Measurements from ENCODE around the gene RAD23A.

RAD23A gene

DNA sequence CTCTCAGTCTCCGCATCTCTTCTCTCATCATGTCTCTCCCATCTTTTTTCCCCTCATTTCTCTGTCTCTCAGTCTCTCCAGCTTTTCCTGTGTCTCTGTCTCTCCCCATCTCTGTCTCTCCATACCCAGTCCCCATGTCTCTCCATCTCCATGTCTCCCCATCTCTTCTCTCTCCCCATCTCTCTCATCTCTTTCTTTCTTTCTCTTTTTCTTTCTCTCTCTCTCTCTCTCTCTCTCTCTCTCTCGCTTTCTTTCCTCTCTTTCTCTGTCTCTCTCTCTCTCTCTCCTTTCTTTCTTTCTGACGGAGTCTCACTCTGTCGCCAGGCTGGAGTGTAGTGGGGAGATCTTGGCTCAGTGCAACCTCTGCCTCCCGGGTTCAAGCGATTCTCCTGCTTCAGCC, 37.0 kb downstream of the RAD23A start:
- TF ChIP-seq, protein P1, sequence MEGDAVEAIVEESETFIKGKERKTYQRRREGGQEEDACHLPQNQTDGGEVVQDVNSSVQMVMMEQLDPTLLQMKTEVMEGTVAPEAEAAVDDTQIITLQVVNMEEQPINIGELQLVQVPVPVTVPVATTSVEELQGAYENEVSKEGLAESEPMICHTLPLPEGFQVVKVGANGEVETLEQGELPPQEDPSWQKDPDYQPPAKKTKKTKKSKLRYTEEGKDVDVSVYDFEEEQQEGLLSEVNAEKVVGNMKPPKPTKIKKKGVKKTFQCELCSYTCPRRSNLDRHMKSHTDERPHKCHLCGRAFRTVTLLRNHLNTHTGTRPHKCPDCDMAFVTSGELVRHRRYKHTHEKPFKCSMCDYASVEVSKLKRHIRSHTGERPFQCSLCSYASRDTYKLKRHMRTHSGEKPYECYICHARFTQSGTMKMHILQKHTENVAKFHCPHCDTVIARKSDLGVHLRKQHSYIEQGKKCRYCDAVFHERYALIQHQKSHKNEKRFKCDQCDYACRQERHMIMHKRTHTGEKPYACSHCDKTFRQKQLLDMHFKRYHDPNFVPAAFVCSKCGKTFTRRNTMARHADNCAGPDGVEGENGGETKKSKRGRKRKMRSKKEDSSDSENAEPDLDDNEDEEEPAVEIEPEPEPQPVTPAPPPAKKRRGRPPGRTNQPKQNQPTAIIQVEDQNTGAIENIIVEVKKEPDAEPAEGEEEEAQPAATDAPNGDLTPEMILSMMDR (IDR thresholded peaks at IDR 0.05; ENCODE audit: low read depth, low read length, missing control alignments): no peak
- no peak overlapping the region for H3K4me3 ChIP-seq (ENCODE audit: low read depth, low read length)
- DNase-seq (ENCODE audit: low read depth): no peak

DNA sequence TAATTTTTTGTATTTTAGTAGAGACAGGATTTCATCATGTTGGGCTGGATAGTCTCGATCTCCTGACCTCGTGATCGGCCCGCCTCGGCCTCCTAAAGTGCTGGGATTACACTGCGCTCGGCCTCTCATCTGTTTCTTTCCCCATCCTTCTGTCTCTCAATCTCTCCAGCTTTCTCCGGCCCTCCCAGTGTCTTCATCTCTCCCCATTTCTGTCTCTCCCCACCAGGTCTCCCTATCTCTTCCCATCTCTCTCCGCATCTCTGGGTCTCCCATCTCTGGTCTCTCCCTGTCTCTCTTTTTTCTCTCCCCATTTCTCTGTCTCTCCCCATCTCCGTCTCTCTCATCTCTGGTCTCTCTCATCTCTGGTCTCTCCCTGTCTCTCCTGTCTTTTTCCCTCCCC, 37.4 kb downstream of the RAD23A start:
- no peak overlapping the region for H3K4me3 ChIP-seq (ENCODE audit: low read depth, low read length)
- TF ChIP-seq, protein P1 (IDR thresholded peaks at IDR 0.05; ENCODE audit: low read depth, low read length, missing control alignments): no peak
- no peak for DNase-seq (ENCODE audit: low read depth)

DNA sequence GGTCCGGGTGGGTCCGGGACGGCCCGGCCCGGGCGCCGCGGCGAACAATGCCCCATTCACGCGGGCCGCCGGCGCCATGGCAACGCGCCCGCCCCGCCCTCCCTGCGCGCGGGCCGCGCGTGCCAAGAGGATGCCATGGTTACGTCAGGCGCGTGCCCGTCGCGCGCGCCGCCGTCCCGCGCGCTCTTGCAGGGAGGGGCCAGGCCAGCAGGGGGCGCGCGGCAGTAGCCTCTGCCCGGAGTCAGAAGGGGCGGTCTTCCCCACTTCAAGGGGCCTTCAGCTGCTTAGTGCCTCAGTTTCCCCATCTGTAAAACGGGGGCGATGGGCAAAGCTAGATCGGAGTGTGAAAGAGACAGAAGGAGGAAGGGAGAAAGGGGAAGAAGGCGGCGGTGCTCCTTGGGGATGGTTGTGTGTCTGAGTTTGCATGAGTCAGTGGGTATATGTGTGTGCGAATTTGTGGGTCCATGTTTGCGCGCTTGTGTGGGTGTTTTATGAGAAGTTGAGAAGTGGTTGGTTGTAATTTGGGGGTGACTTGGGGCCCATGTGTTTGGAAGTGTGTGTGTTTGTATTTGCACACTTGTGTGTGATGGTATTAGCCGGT, 38.0 kb downstream of the RAD23A start:
- no peak for DNase-seq (ENCODE audit: low read depth)
- TF ChIP-seq, protein P1 (IDR thresholded peaks at IDR 0.05; ENCODE audit: low read depth, low read length, missing control alignments): peak; percentile 81
- no peak overlapping the region for H3K4me3 ChIP-seq (ENCODE audit: low read depth, low read length)

DNA sequence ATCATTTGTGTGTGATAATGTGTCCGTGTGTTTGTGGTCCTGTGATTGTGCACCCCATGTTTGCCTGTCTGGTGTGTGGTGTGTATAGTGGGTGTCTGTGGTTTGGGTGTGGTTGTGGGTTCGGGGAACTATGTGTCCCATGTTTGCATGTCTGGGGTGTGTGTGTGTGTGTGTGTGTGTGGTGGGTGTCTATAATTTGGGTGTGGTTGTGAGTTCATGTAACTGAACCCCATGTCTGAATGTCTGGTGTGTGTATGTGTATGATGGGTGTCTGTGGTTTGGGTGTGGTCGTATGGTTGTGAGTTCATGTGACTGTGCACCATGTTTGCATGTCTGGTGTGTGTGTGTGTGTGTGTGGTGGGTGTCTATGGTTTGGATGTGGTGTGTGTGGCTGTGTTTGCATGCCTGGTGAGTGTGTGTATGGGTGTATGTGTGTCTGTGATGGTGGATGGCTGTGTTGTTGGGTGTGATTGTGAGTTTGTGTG, 38.5 kb downstream of the RAD23A start:
- DNase-seq (ENCODE audit: low read depth): no peak
- TF ChIP-seq, protein P1 (IDR thresholded peaks at IDR 0.05; ENCODE audit: low read depth, low read length, missing control alignments): no peak
- no peak overlapping the region for H3K4me3 ChIP-seq (ENCODE audit: low read depth, low read length)

DNA sequence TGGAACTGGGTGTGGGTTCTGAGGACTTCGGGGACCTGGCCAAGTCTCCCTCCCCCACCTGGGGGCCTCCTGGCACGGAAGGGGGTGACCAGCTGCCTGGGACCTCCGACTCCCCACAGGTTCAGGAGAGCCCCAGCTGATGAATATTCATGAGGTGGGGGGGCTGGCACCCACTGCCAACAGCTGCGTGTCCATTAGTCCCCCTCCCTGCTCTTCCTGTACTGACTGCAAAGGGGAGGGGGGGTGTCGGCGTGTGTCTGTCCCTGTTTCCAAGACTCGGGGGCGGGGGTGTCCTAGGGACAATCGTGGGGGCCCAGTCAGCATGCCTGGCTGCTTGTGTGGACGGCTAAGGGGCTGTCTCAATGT, 39.0 kb downstream of the RAD23A start:
- TF ChIP-seq, protein P1 (IDR thresholded peaks at IDR 0.05; ENCODE audit: low read depth, low read length, missing control alignments): no peak
- H3K4me3 ChIP-seq (ENCODE audit: low read depth, low read length): no peak overlapping the region
- DNase-seq (ENCODE audit: low read depth): no peak

DNA sequence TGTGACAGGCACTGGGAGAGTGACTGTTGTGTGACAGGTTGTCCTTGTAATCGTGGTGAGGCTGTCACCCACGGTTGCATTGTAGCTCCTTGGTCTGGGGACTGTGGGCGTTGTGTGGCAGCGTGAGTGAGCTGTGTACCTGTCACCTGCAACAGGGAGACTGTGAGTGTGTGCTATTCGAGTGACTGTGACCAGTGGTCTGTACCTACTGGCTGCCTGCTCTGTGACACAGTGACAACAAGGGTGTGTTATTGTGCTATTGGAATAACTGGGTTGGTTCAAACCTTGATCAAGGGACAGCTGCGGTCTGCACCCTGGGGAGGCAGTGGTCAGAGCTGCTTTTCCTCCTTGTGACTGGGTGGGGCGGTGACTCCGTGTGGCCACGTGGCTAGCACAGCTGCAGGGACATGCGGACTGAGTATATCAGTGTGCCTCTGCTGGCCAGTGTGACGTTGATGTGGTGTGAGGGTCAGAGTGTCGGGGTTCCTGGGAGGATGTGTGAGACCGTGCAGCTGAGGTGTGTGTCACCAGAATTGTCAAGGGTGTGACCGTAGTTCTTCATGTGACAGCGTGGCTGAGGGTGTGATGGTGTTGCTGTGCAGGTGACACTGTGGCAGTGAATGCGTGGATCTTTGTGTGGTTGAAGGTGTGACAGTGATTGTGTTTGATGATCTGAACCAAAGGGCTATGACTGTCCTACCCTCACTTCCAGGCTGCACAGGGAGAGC, 39.6 kb downstream of the RAD23A start:
- TF ChIP-seq, protein P1 (IDR thresholded peaks at IDR 0.05; ENCODE audit: low read depth, low read length, missing control alignments): no peak
- H3K4me3 ChIP-seq (ENCODE audit: low read depth, low read length): no peak overlapping the region
- DNase-seq (ENCODE audit: low read depth): no peak

DNA sequence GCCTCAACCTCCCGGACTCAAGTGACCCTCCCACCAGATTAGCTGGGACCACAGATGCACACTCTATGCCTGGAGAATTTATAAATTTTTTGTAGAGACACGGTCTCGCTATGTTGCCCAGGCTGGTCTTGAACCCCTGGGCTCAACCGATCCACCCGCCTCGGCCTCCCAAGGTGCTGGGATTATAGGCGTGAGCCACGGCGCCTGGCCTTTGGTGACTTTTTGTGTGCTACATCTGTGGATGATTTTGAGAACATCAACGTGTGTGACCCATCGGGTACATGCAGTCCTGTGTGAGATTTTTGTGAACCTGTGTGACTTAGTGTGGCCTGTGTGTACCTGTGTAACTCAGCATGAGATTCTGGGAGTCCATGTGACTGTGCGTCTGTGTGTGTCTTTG, 41.1 kb downstream of the RAD23A start:
- H3K4me3 ChIP-seq (ENCODE audit: low read depth, low read length): no peak overlapping the region
- DNase-seq (ENCODE audit: low read depth): no peak
- TF ChIP-seq, protein P1 (IDR thresholded peaks at IDR 0.05; ENCODE audit: low read depth, low read length, missing control alignments): no peak
